Choroid plexus epithelial cell (primary cell): Measurements from ENCODE around the gene KCNK13.
"Not testable (repeated sequence)": the region's sequence is repeated elsewhere in the genome, so short reads cannot be mapped to it uniquely, and the experiment has no call there.

ENCODE experiments used
- DNase-seq: peaks from one replicate; pipeline ENCODE4 v3.0.0-alpha.2; 2010; ENCODE audit warnings: low read depth
- H3K4me3 ChIP-seq: 2 replicates; pipeline ENCODE4 v1.5.1; 2011; ENCODE audit warnings: low read depth, mild to moderate bottlenecking, control low read depth, low read length, moderate library complexity
- CTCF ChIP-seq: conservative IDR thresholded peaks from 2 replicates; pipeline ENCODE4 v1.5.1; 2011; ENCODE audit warnings: low read depth, mild to moderate bottlenecking, control low read depth, inconsistent platforms, low read length, moderate library complexity

Gene KCNK13

GRCh38 chr14:90184571-90185266 lies 122.9 kb downstream of the KCNK13 start:
- no peak for TF ChIP-seq CTCF
- H3K4me3 ChIP-seq, result no peak overlapping the region
- no peak for DNase-seq

- DNase-seq, result no peak
- H3K4me3 ChIP-seq, result no peak overlapping the region
- no peak for TF ChIP-seq CTCF
Measured at GRCh38 chr14:90188588-90188987, 126.8 kb downstream of the KCNK13 start.

- no peak for TF ChIP-seq CTCF
- H3K4me3 ChIP-seq, result no peak overlapping the region
- no peak for DNase-seq
Measured at GRCh38 chr14:90191154-90191553, 129.4 kb downstream of the KCNK13 start.

GRCh38 chr14:90191585-90191984 lies 129.8 kb downstream of the KCNK13 start:
- no peak for TF ChIP-seq CTCF
- H3K4me3 ChIP-seq, result no peak overlapping the region
- DNase-seq, result no peak

GRCh38 chr14:90193925-90194324 lies 132.1 kb downstream of the KCNK13 start:
- peak; percentile 2 for DNase-seq
- no peak overlapping the region for H3K4me3 ChIP-seq
- peak; percentile 16 for TF ChIP-seq CTCF

- H3K4me3 ChIP-seq, result no peak overlapping the region
- no peak for TF ChIP-seq CTCF
- no peak for DNase-seq
Measured at GRCh38 chr14:90194706-90195105, 132.9 kb downstream of the KCNK13 start.

- DNase-seq, result no peak
- no peak for TF ChIP-seq CTCF
- no peak overlapping the region for H3K4me3 ChIP-seq
Measured at GRCh38 chr14:90198541-90199060, 136.8 kb downstream of the KCNK13 start.

GRCh38 chr14:90200546-90200945 lies 138.8 kb downstream of the KCNK13 start:
- H3K4me3 ChIP-seq, DNase-seq: not testable (repeated sequence)
